ENCODE results near the gene CFAP73.

CFAP73 gene

DNA sequence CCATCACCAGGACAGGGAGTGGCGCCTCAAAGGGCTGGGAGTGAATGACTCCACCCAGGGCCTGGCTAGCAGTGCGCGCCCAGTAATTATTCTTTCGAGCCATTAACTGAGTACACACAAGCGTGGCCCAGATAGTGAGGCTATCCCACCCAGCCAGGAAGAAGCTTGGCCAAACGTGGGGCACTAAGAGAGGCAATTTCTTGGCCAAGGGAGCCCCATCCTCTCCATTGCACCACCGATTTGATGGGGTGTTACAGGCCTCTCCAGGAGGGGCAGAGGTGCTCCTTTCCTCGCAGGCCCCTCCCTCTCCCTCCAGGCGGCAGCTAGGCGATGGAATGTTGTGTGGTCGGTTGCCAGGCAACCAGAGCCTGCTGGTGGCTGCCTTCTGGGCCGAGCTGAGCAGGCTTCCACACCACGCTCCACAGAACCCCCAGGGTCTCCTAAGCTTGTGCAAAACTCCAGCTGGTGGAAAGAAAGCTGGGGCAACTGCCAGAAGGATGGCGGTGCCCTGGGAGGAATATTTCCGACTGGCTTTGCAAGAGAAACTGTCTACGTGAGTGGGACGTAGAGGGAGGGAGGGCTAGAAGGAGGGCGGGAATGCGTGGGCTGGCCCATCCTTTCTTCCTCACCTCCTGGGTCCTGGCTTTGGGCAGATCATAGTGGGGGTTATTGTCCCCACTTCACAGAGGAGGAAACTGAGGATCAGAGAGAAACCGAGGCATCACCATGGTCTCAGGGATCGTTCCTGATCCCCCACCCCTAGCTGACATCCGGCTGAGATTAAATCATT is at the start of gene CFAP73:
Gene CFAP73 (plus strand): TSS at position 364 of the 790 bp plus-strand sequence. CDS start 134 bp downstream, at position 498.
- no peak within 1 kb of the TSS for H3K4me3 ChIP-seq (ENCODE audit: low read length)
- DNase-seq (ENCODE audit: low read depth), result peak; percentile 81

DNA sequence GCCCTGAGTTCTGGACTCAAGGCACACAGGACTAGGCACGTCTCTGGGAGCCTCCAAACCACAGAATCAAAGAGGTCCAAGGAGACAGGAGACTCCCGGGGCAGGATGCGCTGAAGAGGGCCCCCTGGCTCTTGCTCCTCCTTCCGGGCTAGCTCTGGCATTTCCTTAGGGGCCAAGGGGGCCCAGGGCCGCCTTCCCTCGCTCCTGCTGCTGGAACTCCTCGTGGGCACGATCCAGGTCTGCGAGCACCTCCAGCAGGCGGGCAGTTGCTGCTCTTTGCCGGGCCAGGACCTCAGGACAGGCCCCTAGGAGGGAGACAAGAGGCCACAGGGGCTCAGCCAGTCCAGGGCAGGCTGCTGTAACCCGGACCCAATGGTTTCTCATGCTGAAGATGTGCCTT is 49.8 kb upstream of the CFAP73 start:
- Histone ChIP-seq H3K4me1 (ENCODE audit: control insufficient read depth, insufficient read depth, low read length) (peaks cover 12% of the 10 kb centered on the region), H3K4me3 (ENCODE audit: low read length) (no peak overlapping the region), H3K9me3 (ENCODE audit: control insufficient read depth, low read length) (no peaks in the 10 kb centered on the region), H3K27me3 (replicated peaks; ENCODE audit: control insufficient read depth, insufficient read depth, low read length) (peaks cover 20% of the 10 kb centered on the region), H3K9ac (ENCODE audit: low read length) (no peak overlapping the region), H3K36me3 (ENCODE audit: control insufficient read depth, insufficient read depth, low read length, severe bottlenecking) (no peaks in the 10 kb centered on the region)
- no peak for DNase-seq (ENCODE audit: low read depth)

More for the DNA sequence above, at the start of gene CFAP73:
- Histone ChIP-seq H3K36me3 (ENCODE audit: control insufficient read depth, insufficient read depth, low read length, severe bottlenecking) (no peaks in the 10 kb centered on the region), H3K9me3 (ENCODE audit: control insufficient read depth, low read length) (peaks cover 8% of the 10 kb centered on the region), H3K27me3 (replicated peaks; ENCODE audit: control insufficient read depth, insufficient read depth, low read length) (peaks cover 26% of the 10 kb centered on the region), H3K9ac (ENCODE audit: low read length) (no peak within 1 kb of the TSS), H3K4me1 (ENCODE audit: control insufficient read depth, insufficient read depth, low read length) (peaks cover 14% of the 10 kb centered on the region)

DNA sequence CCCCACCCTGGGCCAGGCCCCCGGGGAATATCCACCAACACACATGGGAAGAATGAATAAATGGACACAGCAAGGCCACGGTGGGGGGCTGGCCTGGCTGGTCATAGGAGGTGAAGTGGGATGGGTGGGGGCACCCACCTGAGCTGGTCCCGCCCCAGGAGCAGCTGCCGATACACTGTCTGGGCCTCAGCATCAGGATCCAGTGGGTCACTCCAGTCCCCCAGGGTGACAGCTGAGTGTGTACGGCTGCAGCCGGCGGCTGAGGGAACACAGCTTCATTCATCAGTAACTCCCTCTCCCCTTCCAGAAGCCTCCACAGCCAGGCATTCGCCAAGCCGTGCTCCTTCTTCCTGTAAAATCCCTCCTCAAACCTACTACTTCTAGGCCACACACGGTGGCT is 47.8 kb upstream of the CFAP73 start:
- DNase-seq (ENCODE audit: low read depth), result no peak
- H3K27me3 ChIP-seq (replicated peaks; ENCODE audit: control insufficient read depth, insufficient read depth, low read length), result peaks cover 28% of the 10 kb centered on the region
- H3K9me3 ChIP-seq (ENCODE audit: control insufficient read depth, low read length), result no peaks in the 10 kb centered on the region
- H3K4me1 ChIP-seq (ENCODE audit: control insufficient read depth, insufficient read depth, low read length), result peaks cover 12% of the 10 kb centered on the region
- no peak overlapping the region for H3K4me3 ChIP-seq (ENCODE audit: low read length)
- no peaks in the 10 kb centered on the region for H3K36me3 ChIP-seq (ENCODE audit: control insufficient read depth, insufficient read depth, low read length, severe bottlenecking)
- H3K9ac ChIP-seq (ENCODE audit: low read length), result no peak overlapping the region

DNA sequence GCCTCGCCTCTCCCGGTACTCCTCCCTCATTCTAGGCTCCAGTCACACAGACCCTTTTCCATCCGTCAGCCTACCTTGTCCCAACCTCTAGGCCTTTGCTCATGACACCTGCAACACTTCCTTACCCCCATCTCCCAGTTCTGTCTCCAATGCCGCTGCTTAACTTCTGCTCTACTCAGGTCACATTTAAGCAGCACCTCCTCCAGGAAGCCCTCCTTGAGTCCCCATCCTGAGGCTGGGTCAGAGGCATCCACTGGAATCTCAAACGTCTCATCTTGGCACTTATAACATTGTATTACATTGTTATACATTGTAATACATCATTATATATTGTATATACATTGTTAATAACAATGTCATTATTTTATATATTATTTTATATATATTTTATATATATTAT is 46.7 kb upstream of the CFAP73 start:
- Histone ChIP-seq H3K36me3 (ENCODE audit: control insufficient read depth, insufficient read depth, low read length, severe bottlenecking) (no peaks in the 10 kb centered on the region), H3K4me1 (ENCODE audit: control insufficient read depth, insufficient read depth, low read length) (peaks cover 11% of the 10 kb centered on the region), H3K9ac (ENCODE audit: low read length) (no peak overlapping the region), H3K27me3 (replicated peaks; ENCODE audit: control insufficient read depth, insufficient read depth, low read length) (peaks cover 28% of the 10 kb centered on the region), H3K9me3 (ENCODE audit: control insufficient read depth, low read length) (no peaks in the 10 kb centered on the region), H3K4me3 (ENCODE audit: low read length) (no peak overlapping the region)
- no peak for DNase-seq (ENCODE audit: low read depth)

DNA sequence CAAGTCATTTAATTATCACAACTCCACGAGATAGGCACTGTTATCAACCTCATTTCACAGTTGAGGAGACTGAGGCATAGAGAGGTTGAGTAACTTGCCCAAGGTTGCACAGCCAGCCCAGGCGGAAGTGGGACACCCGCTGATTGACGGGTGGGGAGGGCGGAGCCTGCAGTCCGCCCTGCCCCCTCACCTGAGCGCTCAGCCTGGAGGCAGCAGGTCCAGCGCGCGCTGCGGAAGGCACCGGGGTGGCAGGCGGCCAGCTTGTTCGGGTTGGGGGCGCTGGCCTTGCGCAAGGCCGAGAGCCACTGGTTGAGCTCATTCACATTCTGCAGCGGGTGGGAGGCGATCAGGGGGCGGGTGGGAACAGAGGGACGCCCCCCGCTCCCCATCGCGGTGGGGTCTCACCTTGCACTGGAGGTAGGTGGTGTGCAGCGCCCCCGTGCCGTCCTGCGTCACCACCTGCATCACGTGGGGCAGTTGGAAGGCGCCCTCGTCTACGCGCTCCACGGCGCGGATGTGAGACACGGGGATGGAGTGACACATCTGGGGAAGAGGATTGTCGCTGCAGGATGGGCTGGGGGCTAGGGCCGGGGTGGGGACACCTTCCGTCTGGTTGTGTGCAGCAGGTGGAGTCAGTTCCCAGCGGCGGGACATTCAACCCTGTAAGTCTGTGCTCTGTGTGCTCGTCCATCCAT is 45.6 kb upstream of the CFAP73 start:
- H3K36me3 ChIP-seq (ENCODE audit: control insufficient read depth, insufficient read depth, low read length, severe bottlenecking), result no peaks in the 10 kb centered on the region
- no peaks in the 10 kb centered on the region for H3K9me3 ChIP-seq (ENCODE audit: control insufficient read depth, low read length)
- peaks cover 28% of the 10 kb centered on the region for H3K27me3 ChIP-seq (replicated peaks; ENCODE audit: control insufficient read depth, insufficient read depth, low read length)
- H3K4me1 ChIP-seq (ENCODE audit: control insufficient read depth, insufficient read depth, low read length), result peaks cover 2% of the 10 kb centered on the region
- DNase-seq (ENCODE audit: low read depth), result no peak
- no peak overlapping the region for H3K9ac ChIP-seq (ENCODE audit: low read length)
- H3K4me3 ChIP-seq (ENCODE audit: low read length), result no peak overlapping the region

DNA sequence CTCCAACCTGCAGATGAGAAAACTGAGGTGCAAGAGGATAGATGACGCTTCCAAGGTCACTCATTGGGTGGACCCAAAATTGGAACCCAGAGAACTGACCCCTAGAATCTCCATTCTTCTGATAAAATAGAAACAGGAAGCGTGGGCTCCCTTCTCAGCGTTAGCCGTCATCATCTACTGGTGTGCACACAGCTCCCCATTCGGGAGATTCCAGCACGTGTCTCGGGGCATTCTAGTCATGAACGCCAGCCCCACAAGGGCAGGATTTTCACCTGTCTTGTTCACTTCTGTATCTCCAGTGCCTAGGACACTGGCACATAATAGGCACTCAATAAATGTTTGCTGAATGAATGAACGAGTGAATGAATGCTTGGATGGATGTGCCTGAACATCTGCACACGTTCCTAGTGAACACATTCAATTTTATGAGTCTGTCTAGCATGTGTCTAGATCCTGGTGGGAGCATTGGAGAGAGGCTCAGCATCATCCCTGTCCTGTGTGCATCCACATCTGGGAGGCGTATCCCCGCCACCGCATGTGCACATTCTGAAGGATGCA is 44.5 kb upstream of the CFAP73 start:
- DNase-seq (ENCODE audit: low read depth), result no peak
- Histone ChIP-seq H3K9me3 (ENCODE audit: control insufficient read depth, low read length) (no peaks in the 10 kb centered on the region), H3K4me1 (ENCODE audit: control insufficient read depth, insufficient read depth, low read length) (no peaks in the 10 kb centered on the region), H3K36me3 (ENCODE audit: control insufficient read depth, insufficient read depth, low read length, severe bottlenecking) (no peaks in the 10 kb centered on the region), H3K27me3 (replicated peaks; ENCODE audit: control insufficient read depth, insufficient read depth, low read length) (peaks cover 35% of the 10 kb centered on the region), H3K9ac (ENCODE audit: low read length) (no peak overlapping the region), H3K4me3 (ENCODE audit: low read length) (no peak overlapping the region)

DNA sequence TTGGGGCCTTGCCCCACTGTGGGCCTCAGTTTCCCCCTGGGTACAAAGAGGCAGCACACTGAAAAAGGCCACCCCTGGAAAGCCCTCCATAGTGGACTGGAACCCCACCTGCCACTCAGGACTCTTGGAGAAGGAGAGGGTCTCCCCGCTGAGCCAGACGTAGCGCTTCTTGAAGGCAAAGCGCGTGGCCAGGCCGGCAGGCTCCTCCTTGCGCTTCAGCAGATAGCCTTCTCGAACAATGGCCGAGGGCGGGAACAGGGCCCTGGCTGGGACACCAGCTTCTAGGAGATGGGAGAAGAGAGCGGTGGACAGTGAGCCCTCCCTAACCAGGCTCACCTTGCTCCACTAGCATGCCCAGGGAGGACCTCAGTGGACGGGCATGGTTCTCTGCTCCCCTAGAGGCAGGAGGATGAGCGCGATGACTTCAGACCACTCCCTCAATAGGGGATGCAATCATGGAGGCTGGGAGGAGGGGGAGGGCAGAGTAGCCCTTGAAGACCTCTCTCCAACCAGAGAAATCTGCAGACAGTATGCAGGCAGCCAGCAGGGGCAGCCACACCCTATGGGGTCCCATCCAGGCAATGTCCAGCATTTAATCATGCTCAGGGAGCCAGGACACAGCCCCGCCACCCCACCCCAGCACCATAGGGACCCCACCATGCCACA is 43.8 kb upstream of the CFAP73 start:
- Histone ChIP-seq H3K9me3 (ENCODE audit: control insufficient read depth, low read length) (no peaks in the 10 kb centered on the region), H3K4me1 (ENCODE audit: control insufficient read depth, insufficient read depth, low read length) (no peaks in the 10 kb centered on the region), H3K9ac (ENCODE audit: low read length) (no peak overlapping the region), H3K27me3 (replicated peaks; ENCODE audit: control insufficient read depth, insufficient read depth, low read length) (peaks cover 36% of the 10 kb centered on the region), H3K4me3 (ENCODE audit: low read length) (no peak overlapping the region), H3K36me3 (ENCODE audit: control insufficient read depth, insufficient read depth, low read length, severe bottlenecking) (no peaks in the 10 kb centered on the region)
- no peak for DNase-seq (ENCODE audit: low read depth)

DNA sequence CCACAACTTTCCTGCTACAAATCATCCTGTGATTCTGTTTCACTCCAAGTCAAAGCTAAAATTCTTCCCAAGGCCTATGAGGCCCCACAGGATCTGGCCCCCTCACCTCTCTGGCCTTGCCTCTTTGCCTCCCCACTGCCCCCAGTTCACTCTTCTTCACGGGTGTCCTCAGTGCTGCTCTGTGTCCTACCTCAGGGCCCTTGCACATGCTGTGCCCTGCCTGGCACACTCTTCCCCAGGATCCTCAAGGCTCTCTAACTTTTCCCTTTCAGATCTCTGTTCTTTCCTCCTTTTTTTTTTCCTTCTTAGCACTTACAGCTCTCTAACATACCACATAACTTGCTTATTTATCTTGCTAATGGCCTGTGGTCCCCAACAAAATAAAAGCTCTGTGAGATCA is 43.2 kb upstream of the CFAP73 start:
- no peaks in the 10 kb centered on the region for H3K9me3 ChIP-seq (ENCODE audit: control insufficient read depth, low read length)
- H3K36me3 ChIP-seq (ENCODE audit: control insufficient read depth, insufficient read depth, low read length, severe bottlenecking), result no peaks in the 10 kb centered on the region
- H3K4me1 ChIP-seq (ENCODE audit: control insufficient read depth, insufficient read depth, low read length), result no peaks in the 10 kb centered on the region
- no peak overlapping the region for H3K9ac ChIP-seq (ENCODE audit: low read length)
- H3K4me3 ChIP-seq (ENCODE audit: low read length), result no peak overlapping the region
- DNase-seq (ENCODE audit: low read depth), result no peak
- peaks cover 40% of the 10 kb centered on the region for H3K27me3 ChIP-seq (replicated peaks; ENCODE audit: control insufficient read depth, insufficient read depth, low read length)

DNA sequence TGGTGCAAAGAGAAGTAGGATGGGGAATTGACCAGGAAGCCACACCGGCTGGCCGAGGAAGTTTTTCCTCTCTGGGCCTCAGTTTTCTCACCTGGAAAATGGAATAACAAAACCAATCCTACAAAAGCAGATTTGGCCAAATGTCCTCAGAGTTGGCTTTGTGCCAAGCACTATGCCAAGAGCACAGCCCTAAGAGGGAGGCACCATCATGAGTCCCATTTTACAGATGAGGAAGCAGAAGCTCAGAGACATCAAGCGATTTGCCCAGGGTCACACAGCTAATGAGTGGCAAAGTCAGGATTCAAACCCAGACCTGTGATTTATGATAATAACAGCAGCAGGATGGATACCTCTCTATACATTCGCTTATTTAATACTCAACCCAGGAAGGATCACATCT is 41.2 kb upstream of the CFAP73 start:
- Histone ChIP-seq H3K9ac (ENCODE audit: low read length) (no peak overlapping the region), H3K4me3 (ENCODE audit: low read length) (no peak overlapping the region), H3K4me1 (ENCODE audit: control insufficient read depth, insufficient read depth, low read length) (no peaks in the 10 kb centered on the region), H3K27me3 (replicated peaks; ENCODE audit: control insufficient read depth, insufficient read depth, low read length) (peaks cover 40% of the 10 kb centered on the region), H3K9me3 (ENCODE audit: control insufficient read depth, low read length) (no peaks in the 10 kb centered on the region), H3K36me3 (ENCODE audit: control insufficient read depth, insufficient read depth, low read length, severe bottlenecking) (no peaks in the 10 kb centered on the region)
- DNase-seq (ENCODE audit: low read depth), result no peak

DNA sequence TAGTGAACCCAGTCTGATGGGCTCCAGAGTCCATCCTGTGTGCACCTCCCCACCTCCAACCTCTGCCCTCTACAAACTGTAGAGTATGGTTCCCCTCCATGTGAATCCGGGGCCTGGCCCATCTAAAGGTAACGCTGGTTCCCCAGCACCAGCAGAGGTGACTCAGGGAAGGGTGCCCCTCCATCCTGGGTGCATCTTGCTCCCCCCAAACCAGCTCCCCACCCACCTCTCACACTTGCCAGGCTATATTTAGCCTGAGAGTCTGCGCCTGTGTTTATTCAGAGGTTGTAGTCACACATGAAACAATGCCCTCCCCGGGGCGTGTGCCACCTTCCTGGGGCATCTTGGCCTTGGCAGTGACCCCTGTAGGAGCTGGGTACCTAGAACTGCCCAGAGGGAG is 40.2 kb upstream of the CFAP73 start:
- no peak overlapping the region for H3K4me3 ChIP-seq (ENCODE audit: low read length)
- H3K36me3 ChIP-seq (ENCODE audit: control insufficient read depth, insufficient read depth, low read length, severe bottlenecking), result no peaks in the 10 kb centered on the region
- peaks cover 33% of the 10 kb centered on the region for H3K27me3 ChIP-seq (replicated peaks; ENCODE audit: control insufficient read depth, insufficient read depth, low read length)
- H3K9me3 ChIP-seq (ENCODE audit: control insufficient read depth, low read length), result no peaks in the 10 kb centered on the region
- H3K9ac ChIP-seq (ENCODE audit: low read length), result no peak overlapping the region
- DNase-seq (ENCODE audit: low read depth), result no peak
- H3K4me1 ChIP-seq (ENCODE audit: control insufficient read depth, insufficient read depth, low read length), result no peaks in the 10 kb centered on the region

All from adipocyte (in vitro differentiated cells).